ENCODE measurements around the gene NELL1.

DNA sequence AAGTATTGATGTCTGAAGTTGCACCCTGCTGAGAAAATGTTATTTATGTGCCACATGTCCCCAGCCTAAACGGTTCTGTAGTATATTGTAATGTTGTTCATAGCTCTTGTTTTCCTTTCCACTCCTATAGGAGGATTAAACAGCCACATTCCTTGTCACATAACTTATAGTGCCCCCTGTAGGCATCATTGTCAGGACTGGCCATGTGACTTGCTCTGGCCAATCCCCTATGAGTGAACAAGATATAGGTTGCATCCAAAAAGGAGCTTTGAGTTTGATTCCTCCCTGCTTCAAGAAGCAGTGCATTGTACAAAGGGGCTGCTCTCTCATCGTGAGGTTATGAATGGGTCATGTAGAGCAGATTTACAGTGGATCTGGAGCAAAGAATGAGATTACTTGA lies 805.9 kb downstream of the NELL1 start:
- no peak for TF ChIP-seq CTCF (conservative IDR thresholded peaks at IDR 0.05; ENCODE audit: low read depth, low read length)
- no peak for TF ChIP-seq EZH2phosphoT487 (IDR thresholded peaks at IDR 0.05; ENCODE audit: borderline replicate concordance, low read length)
